ENCODE data around the gene RD3L.

The RD3L gene

GRCh38 chr14:103946975-103947374, 4.6 kb upstream of the RD3L start:
- Histone ChIP-seq H2AFZ (ENCODE audit: low read depth) (no peak overlapping the region), H3K36me3 (ENCODE audit: insufficient read depth) (no peaks in the 10 kb centered on the region), H3K79me2 (ENCODE audit: insufficient read depth, low read depth) (no peaks in the 10 kb centered on the region), H3K4me2 (no peak overlapping the region), H3K4me3 (IDR thresholded peaks at IDR 0.05; ENCODE audit: insufficient read depth, low read depth, low read length) (no peak overlapping the region), H3K27me3 (ENCODE audit: insufficient read depth, low read depth) (no peaks in the 10 kb centered on the region), H4K20me1 (ENCODE audit: insufficient read depth) (no peaks in the 10 kb centered on the region), H3K27ac (no peak overlapping the region), H3K9ac (no peak overlapping the region), H3K4me1 (ENCODE audit: low read depth, poor library complexity, severe bottlenecking) (no peaks in the 10 kb centered on the region)
- TF ChIP-seq, protein P1, sequence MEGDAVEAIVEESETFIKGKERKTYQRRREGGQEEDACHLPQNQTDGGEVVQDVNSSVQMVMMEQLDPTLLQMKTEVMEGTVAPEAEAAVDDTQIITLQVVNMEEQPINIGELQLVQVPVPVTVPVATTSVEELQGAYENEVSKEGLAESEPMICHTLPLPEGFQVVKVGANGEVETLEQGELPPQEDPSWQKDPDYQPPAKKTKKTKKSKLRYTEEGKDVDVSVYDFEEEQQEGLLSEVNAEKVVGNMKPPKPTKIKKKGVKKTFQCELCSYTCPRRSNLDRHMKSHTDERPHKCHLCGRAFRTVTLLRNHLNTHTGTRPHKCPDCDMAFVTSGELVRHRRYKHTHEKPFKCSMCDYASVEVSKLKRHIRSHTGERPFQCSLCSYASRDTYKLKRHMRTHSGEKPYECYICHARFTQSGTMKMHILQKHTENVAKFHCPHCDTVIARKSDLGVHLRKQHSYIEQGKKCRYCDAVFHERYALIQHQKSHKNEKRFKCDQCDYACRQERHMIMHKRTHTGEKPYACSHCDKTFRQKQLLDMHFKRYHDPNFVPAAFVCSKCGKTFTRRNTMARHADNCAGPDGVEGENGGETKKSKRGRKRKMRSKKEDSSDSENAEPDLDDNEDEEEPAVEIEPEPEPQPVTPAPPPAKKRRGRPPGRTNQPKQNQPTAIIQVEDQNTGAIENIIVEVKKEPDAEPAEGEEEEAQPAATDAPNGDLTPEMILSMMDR (conservative IDR thresholded peaks at IDR 0.05; ENCODE audit: low read depth, low read length): no peak

DNA sequence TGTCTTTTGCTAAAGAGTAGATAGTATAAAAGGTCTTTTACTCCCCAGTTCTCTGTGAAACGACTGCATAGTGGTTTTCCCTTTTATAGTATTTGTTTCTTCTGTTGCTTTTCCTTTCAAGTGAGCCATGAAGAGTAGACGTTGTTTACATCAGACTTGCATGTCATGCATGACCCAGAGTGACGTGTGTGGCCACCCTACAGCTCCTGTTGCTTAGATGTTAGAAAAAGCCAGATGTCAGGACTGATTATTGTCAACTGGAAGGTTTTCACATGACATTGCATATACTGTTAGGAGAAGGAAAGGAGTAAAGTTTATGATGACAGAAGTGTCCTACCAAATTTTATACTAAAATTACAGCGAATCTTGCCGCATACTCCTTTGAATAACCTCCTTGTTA, 1.3 kb upstream of the RD3L start:
- Histone ChIP-seq H3K79me2 (ENCODE audit: insufficient read depth, low read depth) (no peaks in the 10 kb centered on the region), H3K27me3 (ENCODE audit: insufficient read depth, low read depth) (no peaks in the 10 kb centered on the region), H3K4me3 (IDR thresholded peaks at IDR 0.05; ENCODE audit: insufficient read depth, low read depth, low read length) (no peak overlapping the region), H3K36me3 (ENCODE audit: insufficient read depth) (no peaks in the 10 kb centered on the region), H2AFZ (ENCODE audit: low read depth) (no peak overlapping the region), H3K27ac (no peak overlapping the region), H3K4me2 (no peak overlapping the region), H3K9ac (no peak overlapping the region), H3K4me1 (ENCODE audit: low read depth, poor library complexity, severe bottlenecking) (no peaks in the 10 kb centered on the region), H4K20me1 (ENCODE audit: insufficient read depth) (no peaks in the 10 kb centered on the region)
- TF ChIP-seq, protein P1 (conservative IDR thresholded peaks at IDR 0.05; ENCODE audit: low read depth, low read length): no peak

DNA sequence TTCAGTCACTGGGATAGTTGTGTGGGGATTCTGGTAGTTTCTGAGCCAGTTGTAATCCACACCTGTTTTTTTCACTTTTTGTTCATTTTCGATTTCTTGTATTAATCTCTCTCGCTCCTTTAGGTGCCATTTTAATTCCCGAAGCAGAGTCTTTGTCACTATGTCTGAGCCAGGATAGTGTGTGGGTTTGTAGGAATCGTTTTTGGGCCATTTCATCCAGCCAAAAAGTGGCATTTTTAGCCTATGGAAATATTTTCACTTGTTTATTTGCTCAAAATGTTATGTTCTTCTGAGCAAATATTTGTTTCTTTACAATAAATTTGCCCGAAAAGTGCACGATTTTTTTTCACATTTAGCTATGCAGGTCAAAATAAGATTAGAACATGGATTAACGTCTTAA, 867 bp downstream of the RD3L start:
- Histone ChIP-seq H3K4me1 (ENCODE audit: low read depth, poor library complexity, severe bottlenecking) (no peaks in the 10 kb centered on the region), H3K9ac (no peak overlapping the region), H3K36me3 (ENCODE audit: insufficient read depth) (no peaks in the 10 kb centered on the region), H3K79me2 (ENCODE audit: insufficient read depth, low read depth) (no peaks in the 10 kb centered on the region), H3K4me2 (no peak overlapping the region), H3K4me3 (IDR thresholded peaks at IDR 0.05; ENCODE audit: insufficient read depth, low read depth, low read length) (no peak overlapping the region), H3K27me3 (ENCODE audit: insufficient read depth, low read depth) (no peaks in the 10 kb centered on the region), H4K20me1 (ENCODE audit: insufficient read depth) (no peaks in the 10 kb centered on the region), H3K27ac (no peak overlapping the region), H2AFZ (ENCODE audit: low read depth) (no peak overlapping the region)
- TF ChIP-seq, protein P1 (conservative IDR thresholded peaks at IDR 0.05; ENCODE audit: low read depth, low read length): no peak

- Histone ChIP-seq H2AFZ (ENCODE audit: low read depth) (no peak overlapping the region), H3K27me3 (ENCODE audit: insufficient read depth, low read depth) (no peaks in the 10 kb centered on the region), H3K4me3 (IDR thresholded peaks at IDR 0.05; ENCODE audit: insufficient read depth, low read depth, low read length) (no peak overlapping the region), H3K9ac (no peak overlapping the region), H3K36me3 (ENCODE audit: insufficient read depth) (no peaks in the 10 kb centered on the region), H3K27ac (no peak overlapping the region), H4K20me1 (ENCODE audit: insufficient read depth) (no peaks in the 10 kb centered on the region), H3K4me1 (ENCODE audit: low read depth, poor library complexity, severe bottlenecking) (no peaks in the 10 kb centered on the region), H3K79me2 (ENCODE audit: insufficient read depth, low read depth) (no peaks in the 10 kb centered on the region), H3K4me2 (no peak overlapping the region)
- TF ChIP-seq, protein P1 (conservative IDR thresholded peaks at IDR 0.05; ENCODE audit: low read depth, low read length): no peak
These were observed 7.2 kb downstream of the RD3L start for GRCh38 chr14:103935102-103935501.

All from KMS-11 (cell line).